Fibroblast of pulmonary artery (primary cell): ENCODE measurements around the gene CPNE4.

Experiments
- DNase-seq: peaks from one replicate; pipeline ENCODE4 v3.0.0-alpha.2; 2010; ENCODE audit warnings: low read depth
- H3K4me3 ChIP-seq: replicated peaks from 2 replicates; pipeline ENCODE4 v1.5.1; 2011; ENCODE audit warnings: low read depth, mild to moderate bottlenecking, control low read depth, low read length, moderate library complexity
- TF ChIP-seq, protein P1 (sequence below): IDR thresholded peaks from 2 replicates; pipeline ENCODE4 v1.5.1; 2011; ENCODE audit warnings: mild to moderate bottlenecking, control low read depth, low read length, inconsistent platforms; ENCODE audit errors: missing control alignments

Gene CPNE4

DNA sequence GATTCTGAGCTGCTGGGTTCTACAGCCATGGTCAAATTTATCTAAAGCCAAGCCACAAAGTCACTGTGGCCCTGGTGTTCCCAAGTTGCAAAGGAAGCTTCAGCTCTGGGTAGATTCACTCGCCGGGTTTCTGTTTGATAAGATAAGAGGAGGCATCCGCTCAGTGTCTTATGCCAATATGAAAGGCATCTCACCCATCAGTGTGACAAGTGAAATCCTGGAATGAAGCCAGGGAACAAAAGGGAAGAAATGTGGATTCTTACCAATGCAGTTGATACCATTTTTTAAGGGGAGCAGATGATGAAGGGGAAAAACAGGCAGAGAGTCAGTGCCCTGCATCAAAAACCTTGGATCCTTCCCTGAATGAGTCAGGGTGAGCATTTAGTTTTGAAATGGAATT lies 2.8 kb upstream of the CPNE4 start:
- no peak for DNase-seq
- H3K4me3 ChIP-seq = no peak overlapping the region
- TF ChIP-seq, protein P1, sequence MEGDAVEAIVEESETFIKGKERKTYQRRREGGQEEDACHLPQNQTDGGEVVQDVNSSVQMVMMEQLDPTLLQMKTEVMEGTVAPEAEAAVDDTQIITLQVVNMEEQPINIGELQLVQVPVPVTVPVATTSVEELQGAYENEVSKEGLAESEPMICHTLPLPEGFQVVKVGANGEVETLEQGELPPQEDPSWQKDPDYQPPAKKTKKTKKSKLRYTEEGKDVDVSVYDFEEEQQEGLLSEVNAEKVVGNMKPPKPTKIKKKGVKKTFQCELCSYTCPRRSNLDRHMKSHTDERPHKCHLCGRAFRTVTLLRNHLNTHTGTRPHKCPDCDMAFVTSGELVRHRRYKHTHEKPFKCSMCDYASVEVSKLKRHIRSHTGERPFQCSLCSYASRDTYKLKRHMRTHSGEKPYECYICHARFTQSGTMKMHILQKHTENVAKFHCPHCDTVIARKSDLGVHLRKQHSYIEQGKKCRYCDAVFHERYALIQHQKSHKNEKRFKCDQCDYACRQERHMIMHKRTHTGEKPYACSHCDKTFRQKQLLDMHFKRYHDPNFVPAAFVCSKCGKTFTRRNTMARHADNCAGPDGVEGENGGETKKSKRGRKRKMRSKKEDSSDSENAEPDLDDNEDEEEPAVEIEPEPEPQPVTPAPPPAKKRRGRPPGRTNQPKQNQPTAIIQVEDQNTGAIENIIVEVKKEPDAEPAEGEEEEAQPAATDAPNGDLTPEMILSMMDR = no peak

GRCh38 chr3:132037056-132037455 lies 2.2 kb upstream of the CPNE4 start:
- no peak for DNase-seq
- H3K4me3 ChIP-seq = no peak overlapping the region
- TF ChIP-seq, protein P1 = no peak

DNA sequence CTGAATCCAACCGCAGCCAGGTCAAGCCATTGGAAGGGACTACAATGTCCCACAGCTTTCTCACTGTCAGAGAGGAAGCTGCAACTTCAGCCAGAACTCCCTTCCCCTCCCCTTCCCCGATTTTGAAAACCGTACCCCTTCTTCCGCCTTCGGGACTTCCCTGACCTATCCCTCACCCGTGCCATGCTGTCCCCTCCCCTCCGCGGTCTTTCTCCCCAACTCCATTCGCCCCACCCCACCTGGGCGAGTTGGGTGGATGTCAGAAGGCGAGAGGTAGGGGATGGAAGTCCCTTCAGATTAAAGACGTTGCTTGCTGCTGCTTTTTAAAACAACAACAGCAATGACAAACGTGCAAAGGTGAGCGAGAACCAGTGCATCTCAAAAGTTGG lies 723 bp downstream of the CPNE4 start:
- no peak overlapping the region for H3K4me3 ChIP-seq
- TF ChIP-seq, protein P1 = no peak
- no peak for DNase-seq

DNA sequence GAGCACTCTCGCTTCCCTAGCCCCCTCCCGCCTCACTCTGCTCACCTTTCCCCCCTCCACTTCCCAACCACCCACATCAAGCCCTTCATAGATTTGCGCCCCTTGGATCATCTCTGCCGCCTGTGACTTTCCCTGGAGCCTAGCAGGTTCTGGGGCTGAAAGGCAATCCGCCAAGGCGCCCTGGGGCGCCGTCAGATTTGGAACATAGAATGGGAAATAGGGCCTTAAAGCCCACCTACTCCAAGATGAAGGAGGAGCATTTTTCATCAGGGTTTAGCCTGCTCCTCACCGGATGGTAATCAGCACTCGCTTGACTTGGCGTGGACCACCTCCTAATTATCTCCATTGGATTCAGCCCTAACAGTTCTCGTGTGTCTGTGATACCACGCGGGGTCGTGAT lies 1.3 kb downstream of the CPNE4 start:
- no peak for DNase-seq
- TF ChIP-seq, protein P1 = no peak
- no peak overlapping the region for H3K4me3 ChIP-seq

DNA sequence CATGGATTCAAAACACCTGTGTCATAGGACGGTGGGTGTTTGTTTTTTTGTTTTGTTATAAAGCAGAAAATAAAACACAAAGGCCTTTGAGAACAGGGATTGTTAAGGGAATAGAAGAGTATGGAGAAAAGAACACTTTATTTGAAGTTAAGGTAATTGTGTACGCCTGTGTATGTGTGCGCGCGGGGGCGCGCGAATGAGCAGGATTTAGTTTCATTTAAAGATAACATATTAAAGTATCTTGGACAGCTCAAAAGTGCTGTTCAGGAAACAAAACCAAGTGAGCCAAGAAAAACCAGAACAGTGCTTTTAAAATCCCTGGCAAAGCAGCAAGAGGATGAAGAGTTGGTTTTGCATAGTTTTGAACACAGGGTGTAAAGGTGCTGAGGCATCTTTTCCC lies 1.9 kb downstream of the CPNE4 start:
- TF ChIP-seq, protein P1 = no peak
- DNase-seq = no peak
- H3K4me3 ChIP-seq = no peak overlapping the region

DNA sequence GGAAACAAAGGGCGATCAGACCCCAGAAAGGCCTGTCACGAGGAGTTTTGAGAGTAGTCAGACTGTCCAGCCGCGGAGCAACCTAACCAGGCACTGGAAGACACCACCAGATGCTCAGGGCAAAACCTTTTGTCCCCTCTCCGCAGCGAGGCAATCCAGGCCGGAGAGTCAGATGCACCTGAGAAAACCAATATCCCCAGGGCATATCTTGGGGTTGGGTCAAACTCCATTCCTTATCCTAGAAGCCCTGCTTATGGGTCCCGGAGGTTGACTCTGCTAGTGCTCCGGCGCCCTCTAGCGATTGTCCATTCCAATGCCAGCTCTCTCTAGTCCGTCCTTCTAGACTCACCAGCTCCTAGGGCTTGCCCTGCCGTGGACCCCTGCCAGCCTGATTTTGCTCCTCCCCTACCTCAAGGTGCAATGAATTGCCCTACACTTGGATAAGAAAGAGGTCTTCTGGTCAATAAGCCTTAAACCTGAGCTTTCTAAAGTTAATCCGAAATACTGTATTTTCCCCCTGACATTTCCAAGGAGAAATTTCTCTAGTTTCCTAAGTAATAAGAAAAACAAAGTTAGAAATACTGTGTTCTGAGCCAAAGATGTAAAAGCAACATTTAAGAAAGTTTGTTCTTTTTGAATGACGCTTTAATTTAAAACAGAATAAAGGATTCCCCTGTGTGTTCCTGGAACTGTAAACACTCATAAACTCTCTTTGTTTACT lies 5.5 kb downstream of the CPNE4 start:
- TF ChIP-seq, protein P1 = peak; percentile 94
- peak; percentile 82 for DNase-seq
- no peak overlapping the region for H3K4me3 ChIP-seq

- no peak overlapping the region for H3K4me3 ChIP-seq
- TF ChIP-seq, protein P1 = no peak
- DNase-seq = no peak
Observed at GRCh38 chr3:132022914-132023313, 11.9 kb downstream of the CPNE4 start.
